HL-60 (cell line): ENCODE measurements around the gene CSH1.
"Not testable (repeated sequence)": the region's sequence is repeated elsewhere in the genome, so short reads cannot be mapped to it uniquely, and the experiment has no call there.

Experiments
- DNase-seq, 2 experiments: peaks; one replicate each; pipeline ENCODE4 v3.0.0-alpha.2; 2010 to 2020; ENCODE audit warnings: low read depth in 1 of 2, low spot score in 1 of 2
- H3K27ac ChIP-seq: fragments of 250-450 bp; sonication (Bioruptor Pico); replicated peaks from 2 replicates; pipeline ENCODE4 v1.5.1; 2020; ENCODE audit warnings: mild to moderate bottlenecking, moderate library complexity
- H3K27me3 ChIP-seq: fragments of 250-450 bp; sonication (Bioruptor Pico); 2 replicates; pipeline ENCODE4 v1.5.1; 2021; ENCODE audit warnings: mild to moderate bottlenecking, moderate library complexity; ENCODE audit not compliant: insufficient read depth, poor library complexity, severe bottlenecking
- H3K4me3 ChIP-seq: replicated peaks from 2 replicates; pipeline ENCODE4 v1.5.1; 2011; ENCODE audit warnings: mild to moderate bottlenecking, control low read depth, low read length; ENCODE audit not compliant: insufficient read depth
- CTCF ChIP-seq: IDR thresholded peaks from one replicate; pipeline ENCODE4 v1.5.1; 2011; ENCODE audit warnings: low read length, control low read depth, inconsistent platforms; ENCODE audit not compliant: insufficient read depth
- GABPA ChIP-seq: IDR thresholded peaks from 2 replicates; pipeline ENCODE4 v1.6.1; 2012; ENCODE audit warnings: low read depth
- POLR2AphosphoS5 ChIP-seq: IDR thresholded peaks from 2 replicates; pipeline ENCODE4 v1.6.1; 2012; ENCODE audit warnings: low read depth
- SPI1 ChIP-seq: IDR thresholded peaks from 2 replicates; pipeline ENCODE4 v1.6.1; 2012; ENCODE audit warnings: low read depth, mild to moderate bottlenecking, borderline replicate concordance
- TF ChIP-seq, protein P1 (sequence below): IDR thresholded peaks from 2 replicates; pipeline ENCODE4 v1.6.1; 2012; ENCODE audit warnings: low read depth; ENCODE audit not compliant: insufficient replicate concordance

CSH1 gene

DNA sequence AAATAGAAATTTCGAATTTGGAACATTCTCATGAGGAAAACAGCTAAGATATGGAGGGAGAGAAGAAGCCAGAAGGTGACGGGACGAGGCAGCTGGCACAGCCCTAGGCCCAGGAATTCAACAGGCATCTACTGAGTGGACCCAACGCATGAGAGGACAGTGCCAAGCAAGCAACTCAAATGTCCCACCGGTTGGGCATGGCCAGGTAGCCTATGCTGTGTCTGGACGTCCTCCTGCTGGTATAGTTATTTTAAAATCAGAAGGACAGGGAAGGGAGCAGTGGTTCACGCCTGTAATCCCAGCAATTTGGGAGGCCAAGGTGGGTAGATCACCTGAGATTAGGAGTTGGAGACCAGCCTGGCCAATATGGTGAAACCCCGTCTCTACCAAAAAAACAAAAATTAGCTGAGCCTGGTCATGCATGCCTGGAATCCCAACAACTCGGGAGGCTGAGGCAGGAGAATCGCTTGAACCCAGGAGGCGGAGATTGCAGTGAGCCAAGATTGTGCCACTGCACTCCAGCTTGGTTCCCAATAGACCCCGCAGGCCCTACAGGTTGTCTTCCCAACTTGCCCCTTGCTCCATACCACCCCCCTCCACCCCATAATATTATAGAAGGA is 20.3 kb upstream of the CSH1 start:
- no peak overlapping the region for H3K27ac ChIP-seq
- no peak for DNase-seq

GRCh38 chr17:63915753-63916152 is 19.4 kb upstream of the CSH1 start:
- not testable (repeated sequence) for DNase-seq, H3K4me3 ChIP-seq, H3K27me3 ChIP-seq, H3K27ac ChIP-seq

More for the DNA sequence above, 20.3 kb upstream of the CSH1 start:
- TF ChIP-seq GABPA, result no peak
- TF ChIP-seq POLR2AphosphoS5, result no peak
- TF ChIP-seq CTCF, result no peak
- TF ChIP-seq, protein P1, sequence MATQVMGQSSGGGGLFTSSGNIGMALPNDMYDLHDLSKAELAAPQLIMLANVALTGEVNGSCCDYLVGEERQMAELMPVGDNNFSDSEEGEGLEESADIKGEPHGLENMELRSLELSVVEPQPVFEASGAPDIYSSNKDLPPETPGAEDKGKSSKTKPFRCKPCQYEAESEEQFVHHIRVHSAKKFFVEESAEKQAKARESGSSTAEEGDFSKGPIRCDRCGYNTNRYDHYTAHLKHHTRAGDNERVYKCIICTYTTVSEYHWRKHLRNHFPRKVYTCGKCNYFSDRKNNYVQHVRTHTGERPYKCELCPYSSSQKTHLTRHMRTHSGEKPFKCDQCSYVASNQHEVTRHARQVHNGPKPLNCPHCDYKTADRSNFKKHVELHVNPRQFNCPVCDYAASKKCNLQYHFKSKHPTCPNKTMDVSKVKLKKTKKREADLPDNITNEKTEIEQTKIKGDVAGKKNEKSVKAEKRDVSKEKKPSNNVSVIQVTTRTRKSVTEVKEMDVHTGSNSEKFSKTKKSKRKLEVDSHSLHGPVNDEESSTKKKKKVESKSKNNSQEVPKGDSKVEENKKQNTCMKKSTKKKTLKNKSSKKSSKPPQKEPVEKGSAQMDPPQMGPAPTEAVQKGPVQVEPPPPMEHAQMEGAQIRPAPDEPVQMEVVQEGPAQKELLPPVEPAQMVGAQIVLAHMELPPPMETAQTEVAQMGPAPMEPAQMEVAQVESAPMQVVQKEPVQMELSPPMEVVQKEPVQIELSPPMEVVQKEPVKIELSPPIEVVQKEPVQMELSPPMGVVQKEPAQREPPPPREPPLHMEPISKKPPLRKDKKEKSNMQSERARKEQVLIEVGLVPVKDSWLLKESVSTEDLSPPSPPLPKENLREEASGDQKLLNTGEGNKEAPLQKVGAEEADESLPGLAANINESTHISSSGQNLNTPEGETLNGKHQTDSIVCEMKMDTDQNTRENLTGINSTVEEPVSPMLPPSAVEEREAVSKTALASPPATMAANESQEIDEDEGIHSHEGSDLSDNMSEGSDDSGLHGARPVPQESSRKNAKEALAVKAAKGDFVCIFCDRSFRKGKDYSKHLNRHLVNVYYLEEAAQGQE, result no peak
- TF ChIP-seq SPI1, result no peak
- no peak overlapping the region for H3K4me3 ChIP-seq
- H3K27me3 ChIP-seq, result peaks cover 2% of the 10 kb centered on the region

DNA sequence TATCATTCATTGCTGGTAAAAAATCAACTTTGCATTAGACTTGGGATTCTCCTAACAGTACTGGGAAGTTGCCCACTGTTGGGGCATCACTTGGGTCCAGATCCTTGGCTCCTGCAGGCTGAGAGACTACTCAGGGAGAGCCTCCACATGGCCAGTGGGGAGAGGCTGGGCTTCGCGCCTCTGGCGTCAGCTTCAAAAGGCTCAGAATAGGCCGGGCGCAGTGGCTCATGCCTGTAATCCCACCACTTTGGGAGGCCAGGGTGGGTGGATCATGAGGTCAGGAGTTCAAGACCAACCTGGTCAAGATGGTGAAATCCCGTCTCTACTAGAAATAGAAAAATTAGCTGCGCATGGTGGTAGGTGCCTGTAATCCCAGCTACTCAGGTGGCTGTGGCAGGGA is 18.1 kb upstream of the CSH1 start:
- Histone ChIP-seq H3K27ac (no peak overlapping the region), H3K4me3 (no peak overlapping the region), H3K27me3 (peaks cover 2% of the 10 kb centered on the region)
- TF ChIP-seq, protein P1, result no peak
- no peak for TF ChIP-seq SPI1
- no peak for TF ChIP-seq POLR2AphosphoS5
- TF ChIP-seq GABPA, result no peak
- TF ChIP-seq CTCF, result no peak
- no peak for DNase-seq

GRCh38 chr17:63911657-63912100 is 15.3 kb upstream of the CSH1 start:
- TF ChIP-seq SPI1 (no peak), CTCF (peak; percentile 47)
- DNase-seq, result peak in 1 of 2 experiments; percentile 21
- H3K27me3 ChIP-seq, result no peaks in the 10 kb centered on the region
- no peak overlapping the region for H3K27ac ChIP-seq
- no peak overlapping the region for H3K4me3 ChIP-seq
